ENCODE measurements around the gene KIF3C.
"Not testable (repeated sequence)": the region's sequence is repeated elsewhere in the genome, so short reads cannot be mapped to it uniquely, and the experiment has no call there.

KIF3C gene

DNA sequence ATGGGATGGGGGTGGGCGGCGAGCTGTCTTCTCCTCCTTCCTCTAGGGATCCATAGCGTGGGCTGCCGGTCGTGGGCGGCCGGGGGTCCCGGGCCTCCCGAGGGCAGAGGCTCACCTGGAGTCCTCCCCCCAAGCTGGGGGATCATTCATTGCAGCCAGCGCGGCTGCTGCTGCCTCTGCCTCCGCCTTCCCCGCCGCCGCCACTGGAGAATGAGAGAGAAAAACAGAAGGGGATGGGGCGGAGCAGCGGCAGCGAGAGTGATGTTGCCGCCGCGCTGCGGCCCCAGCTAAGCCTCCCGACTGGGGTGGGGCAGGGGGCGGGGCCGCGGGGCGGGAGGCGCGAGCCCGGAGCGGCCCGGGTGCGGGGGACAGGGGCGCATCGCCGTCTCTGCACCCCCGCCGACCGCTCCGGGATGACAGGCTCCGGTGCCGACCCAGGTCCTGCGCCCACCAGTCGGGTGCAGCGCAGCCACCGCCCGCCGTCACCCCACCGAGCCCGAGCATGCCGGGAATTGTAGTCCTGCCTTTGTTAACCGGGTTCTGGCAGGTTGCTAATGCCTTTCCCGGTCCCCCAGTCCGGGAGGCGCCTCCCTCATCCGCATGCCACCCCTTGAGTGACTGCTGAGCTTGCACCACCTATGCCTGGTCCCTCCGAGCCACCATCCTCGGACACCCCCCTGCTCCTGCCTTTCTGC is at the start of gene KIF3C:
Gene KIF3C, minus strand, starts transcription at position 225 of the 695 bp plus-strand sequence. CDS start 580 bp downstream, outside the sequence.
- H3K4me3 Mint-ChIP-seq, result peak within 1 kb of the TSS; percentile 93 to 95
- no peaks in the 10 kb centered on the region for H3K9me3 Mint-ChIP-seq
- peaks cover 36% of the 10 kb centered on the region for H3K4me1 Mint-ChIP-seq
- DNase-seq (peak; percentile 64 to 72), ATAC-seq (peak; percentile 88)
- H3K27me3 Mint-ChIP-seq, result no peaks in the 10 kb centered on the region
- H3K27ac Mint-ChIP-seq, result peak within 1 kb of the TSS; percentile 71 to 86

DNA sequence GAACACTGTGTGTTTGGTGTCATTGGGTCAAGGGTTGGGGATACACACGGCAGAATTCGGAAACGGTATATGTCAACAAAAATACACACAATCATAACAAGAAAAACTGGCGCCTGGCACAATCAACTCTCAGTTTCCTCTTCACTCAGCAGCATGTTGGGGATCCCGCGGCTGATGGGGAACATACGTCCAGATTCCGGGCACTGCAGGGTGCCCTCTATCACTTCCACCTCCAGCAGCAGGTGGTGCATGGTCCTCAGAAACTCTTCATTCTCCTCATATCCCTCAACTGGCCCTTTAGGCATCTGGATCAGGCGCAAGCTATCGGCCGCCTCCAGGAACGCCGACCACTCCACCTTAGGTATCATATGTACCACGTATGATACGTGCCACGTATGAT is 45.8 kb upstream of the KIF3C start:
- DNase-seq, H3K9me3 Mint-ChIP-seq, H3K4me3 Mint-ChIP-seq, H3K27ac Mint-ChIP-seq, H3K27me3 Mint-ChIP-seq, ATAC-seq: not testable (repeated sequence)
- peaks cover 11% of the 10 kb centered on the region for H3K4me1 Mint-ChIP-seq

DNA sequence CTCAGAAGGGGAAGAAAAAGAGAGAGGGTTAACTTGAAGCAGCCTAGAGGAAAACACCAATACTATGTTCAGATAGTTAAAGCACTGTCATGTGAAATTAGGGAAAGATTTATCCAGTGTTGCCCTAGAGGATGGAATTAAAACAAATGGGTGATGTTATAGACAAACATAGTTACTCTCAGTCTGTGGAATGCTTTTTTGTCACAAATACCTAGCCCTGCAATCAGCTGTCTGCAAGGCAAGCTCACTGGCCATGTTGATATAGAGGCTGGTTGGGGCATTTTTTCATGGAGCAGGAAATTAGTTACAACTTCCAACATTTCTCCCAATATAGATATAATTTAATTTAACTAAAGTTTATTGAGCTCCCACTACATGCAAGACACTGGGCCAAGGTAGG is 43.2 kb upstream of the KIF3C start:
- ATAC-seq, result no peak
- H3K4me1 Mint-ChIP-seq, result no peaks in the 10 kb centered on the region
- no peaks in the 10 kb centered on the region for H3K27me3 Mint-ChIP-seq

DNA sequence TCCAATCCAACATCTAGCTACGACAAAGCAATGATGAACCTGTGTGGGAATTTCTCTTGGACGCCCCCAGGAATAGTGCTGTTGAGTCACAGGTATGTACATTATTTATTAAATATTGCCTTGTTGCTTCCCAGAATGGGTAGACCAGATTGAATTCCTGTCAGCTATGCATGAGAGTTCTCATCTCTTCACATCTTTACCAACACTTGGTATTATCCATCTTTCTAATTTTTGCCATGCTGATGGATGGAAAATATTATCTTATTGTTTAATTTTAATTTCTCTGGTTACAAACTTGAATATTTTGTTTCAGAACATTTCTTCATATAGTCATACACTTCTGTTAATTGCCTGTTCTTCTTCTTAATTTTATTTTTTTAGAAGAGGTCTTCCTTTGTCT is 42.0 kb upstream of the KIF3C start:
- Mint-ChIP-seq H3K4me3 (no peak overlapping the region), H3K27me3 (no peaks in the 10 kb centered on the region), H3K9me3 (no peaks in the 10 kb centered on the region), H3K27ac (no peak overlapping the region), H3K4me1 (no peaks in the 10 kb centered on the region)
- no peak for DNase-seq
- no peak for ATAC-seq

More for the DNA sequence above, 43.2 kb upstream of the KIF3C start:
- H3K4me3 Mint-ChIP-seq, result no peak overlapping the region
- no peaks in the 10 kb centered on the region for H3K9me3 Mint-ChIP-seq
- DNase-seq, result no peak
- no peak overlapping the region for H3K27ac Mint-ChIP-seq

DNA sequence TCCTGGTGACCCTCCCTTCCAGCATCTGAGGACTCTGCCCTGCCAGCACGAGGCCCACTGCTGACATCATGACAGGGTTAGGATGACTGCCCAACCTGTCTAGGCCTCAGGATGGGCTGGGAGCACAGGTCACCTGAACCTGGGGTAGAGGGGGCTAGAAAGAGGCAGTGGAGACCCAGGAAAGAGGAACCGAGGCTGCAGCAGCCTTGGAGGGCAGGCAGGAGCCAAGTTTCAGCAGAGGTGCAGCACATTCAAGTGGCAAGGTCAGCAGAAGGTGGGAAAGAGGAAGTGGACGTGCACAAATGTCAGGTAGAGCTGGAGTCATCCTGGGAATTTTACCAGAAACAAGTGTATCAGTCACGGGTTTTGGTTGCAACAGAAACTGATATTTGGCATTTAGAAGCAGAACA is 37.9 kb upstream of the KIF3C start:
- no peak for DNase-seq
- ATAC-seq, result no peak
- H3K27ac Mint-ChIP-seq, result no peak overlapping the region
- H3K27me3 Mint-ChIP-seq, result no peaks in the 10 kb centered on the region
- no peak overlapping the region for H3K4me3 Mint-ChIP-seq
- no peaks in the 10 kb centered on the region for H3K9me3 Mint-ChIP-seq
- no peaks in the 10 kb centered on the region for H3K4me1 Mint-ChIP-seq

DNA sequence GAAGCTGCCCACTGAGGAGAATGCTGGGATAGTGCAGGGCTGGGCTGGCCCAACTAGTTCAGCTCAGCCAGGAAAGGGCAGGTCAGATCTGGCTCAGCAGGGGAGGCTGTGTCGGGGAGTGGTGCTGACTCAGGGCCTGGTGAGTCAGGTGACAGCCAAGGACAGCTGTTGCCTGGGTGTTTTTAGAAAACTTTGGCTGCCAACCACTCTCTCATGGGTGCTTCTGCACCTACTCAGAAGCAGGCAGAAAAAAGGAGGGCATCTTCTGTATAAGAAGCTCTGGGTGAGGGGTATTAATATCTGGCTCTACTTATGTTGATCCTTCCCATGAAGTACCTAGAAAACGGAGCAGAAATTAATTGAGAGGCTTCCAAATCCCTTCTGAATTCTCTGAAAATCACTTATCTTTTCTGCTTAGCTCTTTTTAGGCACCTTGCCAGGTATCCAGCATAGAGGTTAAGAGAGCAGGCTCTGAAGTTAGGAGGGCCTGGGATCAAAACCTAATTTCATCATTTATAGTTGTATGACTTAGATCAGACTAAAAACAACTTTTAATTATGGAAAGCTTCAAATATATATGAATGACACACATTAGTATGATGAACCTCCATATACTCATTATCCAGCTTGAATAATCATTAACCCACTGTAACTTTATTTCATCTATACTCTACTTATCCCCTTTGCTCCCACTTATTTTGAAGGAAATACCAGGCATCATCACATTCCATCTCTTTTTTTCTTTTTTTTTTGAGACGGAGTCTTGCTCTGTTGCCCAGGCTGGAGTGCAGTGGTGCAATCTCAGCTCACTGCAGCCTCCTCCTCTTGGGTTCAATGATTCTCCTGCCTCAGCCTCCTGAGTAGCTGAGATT is 36.1 kb upstream of the KIF3C start:
- H3K4me1 Mint-ChIP-seq, result no peaks in the 10 kb centered on the region
- no peaks in the 10 kb centered on the region for H3K9me3 Mint-ChIP-seq
- DNase-seq (no peak), ATAC-seq (peak; percentile 63)
- no peaks in the 10 kb centered on the region for H3K27me3 Mint-ChIP-seq
- no peak overlapping the region for H3K27ac Mint-ChIP-seq
- no peak overlapping the region for H3K4me3 Mint-ChIP-seq

DNA sequence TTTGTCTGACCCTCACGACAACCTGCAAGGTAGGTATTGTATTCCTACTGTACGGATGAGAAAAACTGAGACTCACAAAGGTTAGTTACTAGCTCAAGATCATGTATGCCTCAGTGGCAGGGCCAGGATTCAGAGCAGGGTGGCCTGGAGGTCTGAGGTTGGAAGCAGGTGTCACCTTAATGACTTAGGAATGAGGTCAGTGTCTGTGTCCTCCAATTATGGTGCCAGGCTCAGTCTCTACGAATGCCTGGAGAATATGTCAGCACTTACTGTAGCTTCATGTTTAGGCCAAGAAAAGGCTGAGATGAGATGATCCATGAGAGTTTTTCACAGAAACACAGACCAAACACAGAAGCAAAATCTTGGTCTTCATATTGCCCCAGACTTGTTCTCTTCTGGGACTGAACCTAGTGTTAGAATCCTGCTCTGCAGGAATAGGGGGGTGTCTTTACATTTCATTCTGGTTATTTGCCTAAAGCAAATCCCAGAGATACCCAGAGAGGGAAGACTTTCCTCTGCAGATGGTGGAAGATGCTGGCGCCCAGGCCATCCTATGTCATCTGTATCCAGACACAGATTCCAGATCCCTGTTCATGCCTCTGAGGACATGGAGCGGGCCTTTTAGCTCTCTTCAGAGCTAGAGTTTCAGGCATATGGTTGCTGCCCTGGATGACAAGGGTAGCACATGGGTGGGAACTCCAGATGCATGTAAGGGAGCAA is 35.3 kb upstream of the KIF3C start:
- ATAC-seq (no peak), DNase-seq (no peak)
- Mint-ChIP-seq H3K27ac (no peak overlapping the region), H3K4me1 (no peaks in the 10 kb centered on the region), H3K27me3 (no peaks in the 10 kb centered on the region), H3K4me3 (no peak overlapping the region), H3K9me3 (no peaks in the 10 kb centered on the region)

DNA sequence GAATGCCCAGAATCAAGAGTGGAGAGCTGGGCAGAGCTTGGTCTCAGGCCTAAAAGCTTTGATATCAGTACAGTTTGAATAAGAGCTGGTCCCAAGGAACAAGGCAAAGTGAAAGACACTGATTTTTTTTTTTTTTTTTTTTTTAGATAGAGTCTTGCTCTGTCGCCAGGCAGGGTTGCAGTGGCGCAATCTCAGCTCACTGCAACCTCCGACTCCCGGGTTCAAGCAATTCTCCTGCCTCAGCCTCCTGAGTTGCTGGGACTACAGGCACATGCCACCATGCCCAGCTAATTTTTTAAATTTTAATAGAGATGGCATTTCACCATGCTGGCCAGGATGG is 34.4 kb upstream of the KIF3C start:
- H3K27me3 Mint-ChIP-seq, DNase-seq, H3K4me3 Mint-ChIP-seq, ATAC-seq, H3K4me1 Mint-ChIP-seq, H3K9me3 Mint-ChIP-seq, H3K27ac Mint-ChIP-seq: not testable (repeated sequence)

DNA sequence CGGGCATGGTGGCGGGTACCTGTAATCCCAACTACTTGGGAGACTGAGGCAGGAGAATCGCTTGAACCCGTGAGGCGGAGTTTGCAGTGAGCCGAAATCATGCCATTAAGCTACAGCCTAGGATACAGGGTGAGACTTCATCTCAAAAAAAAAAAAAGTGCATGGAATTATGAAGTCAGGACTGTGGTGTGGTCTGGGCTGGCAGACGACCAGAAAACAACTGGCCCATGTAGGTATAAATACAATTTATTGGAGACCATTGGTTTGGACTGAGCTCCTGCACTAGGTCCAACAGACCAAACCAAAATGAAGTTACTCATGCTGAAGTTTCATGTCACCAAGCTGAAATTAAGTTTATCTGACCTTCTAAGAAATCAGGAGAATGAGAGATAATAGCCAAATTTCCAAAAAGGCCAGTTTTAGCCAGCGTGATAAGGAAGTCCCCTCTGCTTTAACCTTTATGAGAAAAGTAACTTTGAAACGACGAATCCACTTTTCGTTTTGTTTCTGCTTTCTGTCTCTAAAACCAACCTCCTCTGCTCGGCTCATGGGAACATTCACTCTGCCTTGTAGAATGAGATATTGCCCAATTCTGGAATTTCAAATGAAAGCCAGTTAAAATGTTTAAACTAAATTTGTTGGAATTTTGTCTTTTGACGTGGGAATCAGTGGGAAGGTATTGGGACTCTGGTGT is 33.9 kb upstream of the KIF3C start:
- H3K4me1 Mint-ChIP-seq, result no peaks in the 10 kb centered on the region
- no peak overlapping the region for H3K4me3 Mint-ChIP-seq
- no peak for DNase-seq
- ATAC-seq, result no peak
- no peaks in the 10 kb centered on the region for H3K27me3 Mint-ChIP-seq
- H3K27ac Mint-ChIP-seq, result no peak overlapping the region
- no peaks in the 10 kb centered on the region for H3K9me3 Mint-ChIP-seq

DNA sequence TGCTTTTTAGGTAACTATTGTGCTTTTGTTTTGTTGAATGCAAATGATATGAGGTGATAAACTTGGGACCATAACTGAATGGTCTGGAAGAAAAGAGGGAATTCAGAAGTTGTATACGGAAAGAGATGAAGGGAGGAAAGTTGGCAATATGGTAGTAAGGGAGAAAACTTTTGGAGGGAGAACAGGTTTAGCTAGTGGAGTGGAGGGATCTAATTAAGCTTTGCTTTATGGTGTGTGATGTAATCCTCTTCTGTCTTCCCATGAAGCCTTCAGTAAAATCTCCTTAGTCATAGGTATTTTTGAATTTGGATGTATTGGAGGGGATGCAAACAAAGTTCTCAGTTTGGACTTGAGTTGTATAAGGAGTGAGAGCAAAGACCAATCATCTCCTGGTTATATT is 31.4 kb upstream of the KIF3C start:
- DNase-seq (no peak), ATAC-seq (no peak)
- no peaks in the 10 kb centered on the region for H3K27me3 Mint-ChIP-seq
- no peaks in the 10 kb centered on the region for H3K4me1 Mint-ChIP-seq
- H3K27ac Mint-ChIP-seq, result no peak overlapping the region
- H3K4me3 Mint-ChIP-seq, result no peak overlapping the region
- H3K9me3 Mint-ChIP-seq, result no peaks in the 10 kb centered on the region

DNA sequence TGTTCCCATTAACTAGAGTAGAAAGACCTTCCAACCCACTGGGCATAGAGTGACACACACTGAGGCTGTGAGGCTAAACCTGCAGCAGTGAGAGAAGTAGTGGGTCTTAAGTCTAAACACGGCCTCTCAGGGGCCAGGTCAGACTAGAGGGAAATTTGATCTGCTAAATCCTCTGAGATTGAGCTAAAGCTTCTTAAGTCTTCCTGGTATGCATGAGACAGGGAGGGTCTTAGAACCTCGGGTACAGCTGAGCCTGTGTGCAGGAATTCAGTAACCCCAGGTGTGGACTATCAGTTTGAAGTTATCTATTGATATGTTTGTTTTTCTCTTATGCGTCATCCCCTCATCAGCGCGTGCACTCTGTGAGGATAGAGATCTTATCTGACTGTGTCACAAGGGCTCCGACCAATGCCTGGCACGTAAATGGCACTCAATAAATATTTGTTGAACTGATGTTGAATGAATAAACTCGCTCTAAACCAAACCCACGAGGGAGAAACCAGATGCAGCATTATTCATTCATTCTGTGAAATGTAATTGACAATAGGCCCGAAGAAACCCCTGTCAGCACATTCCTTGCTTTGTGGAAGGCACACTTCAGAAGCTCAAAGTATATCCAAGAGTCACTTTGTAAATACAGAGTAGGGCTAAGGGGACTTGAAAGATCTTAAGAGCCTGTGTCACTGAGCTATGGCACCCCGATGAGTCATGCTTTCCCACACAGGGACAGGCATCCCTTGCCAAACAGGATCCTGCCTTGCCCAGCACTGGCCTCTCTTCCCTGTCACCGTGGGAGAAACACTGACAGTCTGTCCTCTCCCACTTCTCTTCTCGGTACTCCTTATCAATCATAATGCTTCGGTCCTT is 29.9 kb upstream of the KIF3C start:
- Mint-ChIP-seq H3K4me3 (no peak overlapping the region), H3K27me3 (no peaks in the 10 kb centered on the region), H3K9me3 (no peaks in the 10 kb centered on the region), H3K27ac (no peak overlapping the region), H3K4me1 (no peaks in the 10 kb centered on the region)
- DNase-seq (no peak), ATAC-seq (no peak)

DNA sequence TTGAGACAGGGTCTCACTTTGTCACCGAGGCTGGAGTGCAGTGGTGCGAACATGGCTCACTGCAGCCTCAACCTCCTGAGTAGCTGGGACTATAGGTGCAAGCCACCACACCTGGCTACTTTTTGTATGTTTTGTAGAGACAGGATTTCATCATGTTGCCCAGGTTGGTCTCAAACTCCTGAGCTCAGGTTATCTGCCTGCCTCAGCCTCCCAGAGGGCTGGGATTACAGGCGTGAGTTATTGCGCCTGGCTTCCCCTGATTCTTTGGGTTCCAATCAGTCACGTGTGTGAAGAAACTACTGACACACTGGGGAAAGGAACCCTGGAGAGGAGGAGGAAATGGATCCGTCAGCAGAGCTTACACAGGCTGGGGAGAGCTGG is 29.3 kb upstream of the KIF3C start:
- Mint-ChIP-seq H3K9me3 (no peaks in the 10 kb centered on the region), H3K4me1 (no peaks in the 10 kb centered on the region), H3K27me3 (no peaks in the 10 kb centered on the region), H3K4me3 (no peak overlapping the region), H3K27ac (no peak overlapping the region)
- ATAC-seq (no peak), DNase-seq (no peak)

DNA sequence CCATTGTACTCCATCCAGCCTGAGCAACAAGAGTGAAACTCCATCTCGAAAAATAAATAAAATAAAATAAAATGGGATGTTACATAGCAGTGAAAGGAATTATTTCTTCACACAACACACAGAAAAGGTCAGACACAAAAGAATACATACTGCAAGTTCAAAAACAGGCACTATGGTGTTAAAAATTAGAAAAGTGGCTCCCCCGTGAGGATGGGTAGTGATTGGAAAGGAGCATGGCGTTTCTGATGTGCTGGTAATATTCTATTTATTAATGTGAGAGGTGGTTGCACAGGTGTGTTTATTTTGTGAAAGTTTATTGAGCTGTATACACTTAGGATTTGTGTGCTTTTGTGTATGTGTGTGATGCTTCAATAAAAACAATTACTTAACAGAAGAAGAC is 28.6 kb upstream of the KIF3C start:
- Mint-ChIP-seq H3K4me1 (no peaks in the 10 kb centered on the region), H3K27ac (peak overlapping the region in 1 of 2 donors; percentile 5), H3K9me3 (no peaks in the 10 kb centered on the region), H3K27me3 (no peaks in the 10 kb centered on the region), H3K4me3 (no peak overlapping the region)
- DNase-seq (no peak), ATAC-seq (no peak)

DNA sequence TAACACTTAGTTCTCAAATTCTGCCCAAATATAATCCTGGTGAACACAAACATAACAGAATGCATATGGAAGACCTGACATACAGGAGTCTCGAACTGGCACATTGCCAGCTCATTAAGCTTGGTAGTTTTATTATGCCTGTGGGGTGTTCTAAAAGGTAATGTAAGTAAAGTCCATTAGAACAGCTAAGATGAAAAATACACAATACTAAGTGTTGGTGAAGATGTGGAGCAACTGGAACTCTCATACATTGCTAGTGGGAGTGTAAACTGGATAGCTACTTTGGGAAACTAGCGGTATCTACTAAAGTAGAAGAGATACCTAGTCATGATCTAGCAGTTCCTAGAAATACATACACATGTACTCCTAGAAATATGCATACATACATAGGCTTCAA is 27.3 kb upstream of the KIF3C start:
- H3K9me3 Mint-ChIP-seq, result no peaks in the 10 kb centered on the region
- no peaks in the 10 kb centered on the region for H3K4me1 Mint-ChIP-seq
- no peak overlapping the region for H3K4me3 Mint-ChIP-seq

More for the DNA sequence above, 27.3 kb upstream of the KIF3C start:
- ATAC-seq, result no peak
- no peak for DNase-seq
- H3K27me3 Mint-ChIP-seq, result no peaks in the 10 kb centered on the region
- H3K27ac Mint-ChIP-seq, result no peak overlapping the region
